NT2/D1 (cell line): ENCODE results near the gene KIAA1549.

Experiments
- DNase-seq: peaks from one replicate; pipeline ENCODE4 v3.0.0-alpha.2; 2011; ENCODE audit warnings: low read depth, low spot score
- H3K27me3 ChIP-seq: 2 replicates; pipeline ENCODE4 v1.6.0; 2011; ENCODE audit warnings: mild to moderate bottlenecking; ENCODE audit not compliant: insufficient read length, insufficient read depth
- H3K36me3 ChIP-seq: 2 replicates; pipeline ENCODE4 v1.6.1; 2011; ENCODE audit warnings: mild to moderate bottlenecking, low read length, mixed read lengths; ENCODE audit not compliant: insufficient read depth, insufficient read length
- H3K4me1 ChIP-seq: 2 replicates; pipeline ENCODE4 v1.5.1; 2011; ENCODE audit not compliant: insufficient read depth, insufficient read length
- H3K4me3 ChIP-seq: 2 replicates; pipeline ENCODE4 v1.5.1; 2011; ENCODE audit warnings: low read depth; ENCODE audit not compliant: insufficient read length
- H3K9ac ChIP-seq: 2 replicates; pipeline ENCODE4 v1.6.0; 2011; ENCODE audit warnings: low read depth; ENCODE audit not compliant: insufficient read length
- H3K9me3 ChIP-seq: 2 replicates; pipeline ENCODE4 v1.5.1; 2011; ENCODE audit warnings: mild to moderate bottlenecking, low read length; ENCODE audit not compliant: insufficient read depth
- SUZ12 ChIP-seq: IDR thresholded peaks from 2 replicates; pipeline ENCODE4 v1.6.1; 2011; ENCODE audit not compliant: insufficient read length, insufficient read depth; ENCODE audit errors: extremely low read depth
- YY1 ChIP-seq: IDR thresholded peaks from 2 replicates; pipeline ENCODE4 v1.6.1; 2011; ENCODE audit not compliant: insufficient read length, insufficient read depth
- ZNF274 ChIP-seq: IDR thresholded peaks from 2 replicates; pipeline ENCODE4 v1.6.1; 2011; ENCODE audit warnings: mild to moderate bottlenecking, low read depth, low read length

The KIAA1549 gene

GRCh38 chr7:138848056-138848980 lies 132.9 kb downstream of the KIAA1549 start:
- DNase-seq: no peak
- TF ChIP-seq ZNF274 (no peak), SUZ12 (no peak), YY1 (no peak)
- H3K36me3 ChIP-seq: peaks cover 4% of the 10 kb centered on the region
- no peaks in the 10 kb centered on the region; the same call in 1 of the 2 replicates for H3K9me3 ChIP-seq
- no peaks in the 10 kb centered on the region for H3K4me1 ChIP-seq
- H3K27me3 ChIP-seq: no peaks in the 10 kb centered on the region
- H3K4me3 ChIP-seq: no peak overlapping the region
- H3K9ac ChIP-seq: no peak overlapping the region

DNA sequence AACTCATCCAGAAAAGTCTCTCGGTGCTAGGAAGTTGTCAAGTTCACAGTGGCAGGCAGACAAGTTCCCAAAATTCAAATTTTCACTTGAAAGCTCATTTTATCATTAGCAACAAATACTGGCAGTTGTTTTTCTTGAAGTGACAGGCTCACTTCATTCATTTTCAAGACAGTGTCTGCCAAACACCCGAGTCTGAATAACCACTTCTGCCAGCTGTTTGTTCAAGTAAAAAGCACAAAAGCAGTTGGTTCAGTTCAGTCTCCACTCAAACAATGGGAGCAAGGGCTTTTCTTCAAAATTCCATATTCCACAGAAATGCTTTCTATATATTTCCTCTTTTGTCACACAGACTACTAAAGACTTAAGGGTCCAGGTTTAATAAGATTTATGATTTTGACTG lies 135.5 kb downstream of the KIAA1549 start:
- Histone ChIP-seq H3K4me3 (no peak overlapping the region), H3K9me3 (no peaks in the 10 kb centered on the region; the same call in 1 of the 2 replicates), H3K9ac (no peak overlapping the region), H3K4me1 (no peaks in the 10 kb centered on the region), H3K36me3 (no peaks in the 10 kb centered on the region), H3K27me3 (no peaks in the 10 kb centered on the region)
- DNase-seq: no peak
- no peak for TF ChIP-seq YY1
- TF ChIP-seq SUZ12: no peak
- no peak for TF ChIP-seq ZNF274

DNA sequence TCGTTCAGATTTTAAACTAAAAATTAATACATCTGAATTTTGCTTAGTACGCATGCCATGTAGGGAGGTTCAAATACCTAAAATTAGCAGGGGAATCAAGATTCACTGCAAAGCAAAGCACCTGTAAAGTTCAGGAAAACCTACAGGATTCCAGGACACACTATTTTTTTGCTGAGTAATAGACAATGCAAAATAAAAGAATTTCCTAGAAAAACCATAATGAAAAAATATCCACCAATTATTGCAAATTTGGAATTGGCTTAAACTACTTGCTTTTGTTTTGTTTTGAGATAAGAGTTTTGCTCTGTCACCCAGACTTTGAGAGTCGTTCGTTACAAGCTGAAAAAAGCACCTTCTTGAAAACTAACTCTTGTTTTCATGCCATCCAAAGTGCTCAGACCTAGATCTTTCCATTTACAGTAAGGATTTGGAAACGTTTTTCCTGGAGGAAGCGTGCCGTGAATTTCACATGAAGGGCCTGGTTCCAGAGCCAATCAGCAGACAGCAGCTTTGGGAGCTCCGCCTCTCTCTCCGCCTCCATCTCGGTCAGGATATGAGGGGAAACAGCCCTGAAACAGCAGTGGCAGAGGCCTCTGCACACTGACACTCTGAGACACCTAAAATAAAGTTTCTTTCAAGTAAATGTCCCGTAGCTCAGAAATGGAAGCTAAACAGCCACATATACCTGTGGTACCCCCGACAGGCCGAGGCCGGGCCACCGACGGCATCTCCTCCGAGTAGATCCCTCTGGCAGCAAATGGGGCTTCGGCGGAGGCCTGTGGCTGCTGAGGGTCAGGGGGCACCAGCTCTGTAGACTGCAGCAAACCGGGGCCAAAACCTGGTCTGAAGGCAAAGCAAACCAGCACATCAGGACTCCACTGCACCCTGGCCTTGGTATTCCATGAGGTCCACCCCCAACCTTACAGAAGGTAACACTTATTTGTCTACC lies 137.3 kb downstream of the KIAA1549 start:
- Histone ChIP-seq H3K4me1 (no peaks in the 10 kb centered on the region), H3K36me3 (no peaks in the 10 kb centered on the region), H3K9me3 (no peaks in the 10 kb centered on the region), H3K9ac (no peak overlapping the region), H3K4me3 (no peak overlapping the region), H3K27me3 (no peaks in the 10 kb centered on the region)
- no peak for TF ChIP-seq YY1
- no peak for TF ChIP-seq SUZ12
- TF ChIP-seq ZNF274: no peak
- DNase-seq: no peak

- TF ChIP-seq SUZ12: no peak
- TF ChIP-seq ZNF274: no peak
- no peak for TF ChIP-seq YY1
- Histone ChIP-seq H3K4me3 (no peak overlapping the region), H3K36me3 (peaks cover 10% of the 10 kb centered on the region), H3K9ac (no peak overlapping the region), H3K9me3 (no peaks in the 10 kb centered on the region), H3K27me3 (no peaks in the 10 kb centered on the region), H3K4me1 (no peaks in the 10 kb centered on the region)
- DNase-seq: peak; percentile 23
Observed at GRCh38 chr7:138842111-138842510, 139.1 kb downstream of the KIAA1549 start.

GRCh38 chr7:138838166-138838565 lies 143.0 kb downstream of the KIAA1549 start:
- no peak overlapping the region for H3K4me3 ChIP-seq
- TF ChIP-seq SUZ12: no peak
- H3K27me3 ChIP-seq: no peaks in the 10 kb centered on the region
- H3K9ac ChIP-seq: no peak overlapping the region
- DNase-seq: no peak
- H3K4me1 ChIP-seq: no peaks in the 10 kb centered on the region
- H3K9me3 ChIP-seq: no peaks in the 10 kb centered on the region
- H3K36me3 ChIP-seq: peaks cover 17% of the 10 kb centered on the region

DNA sequence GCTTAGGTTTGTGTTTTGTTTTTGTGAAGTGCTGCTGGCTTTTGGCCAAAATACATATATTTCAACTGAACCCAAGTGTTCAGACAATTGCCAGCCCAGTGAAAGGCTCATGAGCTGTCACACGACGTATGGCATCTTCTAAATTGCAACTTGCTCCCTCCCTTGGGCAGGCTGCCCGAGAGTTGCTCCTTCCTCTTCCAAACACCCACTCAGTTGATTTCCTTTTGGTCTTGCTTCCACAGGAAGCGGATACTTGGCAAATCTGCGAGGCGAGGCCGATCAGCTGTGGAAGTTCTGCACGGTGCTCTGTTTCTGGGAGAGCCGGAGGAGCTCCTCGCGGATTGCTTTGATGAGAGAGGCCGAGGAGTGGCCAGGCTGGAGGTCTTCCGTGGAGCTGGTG lies 143.6 kb downstream of the KIAA1549 start:
- Histone ChIP-seq H3K4me3 (no peak overlapping the region), H3K9me3 (no peaks in the 10 kb centered on the region), H3K36me3 (peaks cover 17% of the 10 kb centered on the region), H3K4me1 (no peaks in the 10 kb centered on the region), H3K9ac (no peak overlapping the region), H3K27me3 (no peaks in the 10 kb centered on the region)
- DNase-seq: no peak
- TF ChIP-seq SUZ12 (no peak), ZNF274 (no peak), YY1 (no peak)

GRCh38 chr7:138835087-138835486 lies 146.1 kb downstream of the KIAA1549 start:
- no peak overlapping the region for H3K9ac ChIP-seq
- no peaks in the 10 kb centered on the region for H3K4me1 ChIP-seq
- peaks cover 17% of the 10 kb centered on the region for H3K36me3 ChIP-seq
- no peak overlapping the region for H3K4me3 ChIP-seq
- H3K9me3 ChIP-seq: no peaks in the 10 kb centered on the region
- H3K27me3 ChIP-seq: no peaks in the 10 kb centered on the region
- TF ChIP-seq YY1 (no peak), ZNF274 (no peak), SUZ12 (no peak)
- no peak for DNase-seq
